SK-N-SH (cell line): ENCODE measurements around the gene CALCOCO1. TPM values are rescaled to one million over a fixed set of nuclear protein-coding genes. Genes with fewer than 3 reads are reported as not detected.

Experiments used
- CTCF ChIA-PET: fragments of 300-600, 350-600 bp; formaldehyde crosslinking; extraction: SDS; loops from one replicate; lab custom pipeline; 2021; lab: Yijun Ruan, JAX
- POLR2A ChIA-PET: fragments of 350-600 bp; sonication (Branson Sonifier 250); formaldehyde crosslinking; extraction: SDS; loops from one replicate; lab custom pipeline; 2020; ENCODE audit warnings: antibody characterized with exemption, inconsistent platforms; lab: Yijun Ruan, JAX
- DNase-seq: peaks from one replicate; pipeline ENCODE4 v3.0.0; 2012
- H2AFZ ChIP-seq: fragments of 200-600 bp; sonication (generic); 2 replicates; pipeline ENCODE4 v1.8.1; 2016; ENCODE audit warnings: antibody characterized with exemption, mild to moderate bottlenecking, low read depth
- H3F3A ChIP-seq: fragments of 200-600 bp; sonication (generic); replicated peaks from 2 replicates; pipeline ENCODE3; 2016; ENCODE audit warnings: antibody characterized with exemption, mild to moderate bottlenecking; ENCODE audit not compliant: insufficient read depth
- H3K27ac ChIP-seq, 2 experiments: fragments of 200-500 bp in 1 of 2; fragments of 200-600 bp in 1 of 2; sonication (Bioruptor generic) in 1 of 2; sonication (generic), shearing (Covaris generic) in 1 of 2; 2 replicates each; pipeline versions ENCODE4 v1.5.1 to v1.6.1; 2014 to 2016; ENCODE audit warnings: low read depth in 2 of 2, inconsistent platforms in 1 of 2, low read length in 1 of 2, mild to moderate bottlenecking in 1 of 2, mixed read lengths in 1 of 2
- H3K27me3 ChIP-seq: fragments of 200-600 bp; sonication (generic), shearing (Covaris generic); 2 replicates; pipeline ENCODE4 v1.6.1; 2016; ENCODE audit warnings: mixed run types; ENCODE audit not compliant: insufficient read depth
- H3K36me3 ChIP-seq, 2 experiments: fragments of 200-500 bp in 1 of 2; fragments of 200-600 bp in 1 of 2; sonication (Bioruptor generic) in 1 of 2; sonication (generic) in 1 of 2; replicated peaks in 1 of 2; 2 replicates each; pipeline versions ENCODE3 to v1.5.1; 2014 to 2016; ENCODE audit warnings: low read length in 1 of 2, mild to moderate bottlenecking in 1 of 2; ENCODE audit not compliant: insufficient read depth in 2 of 2, control insufficient read depth in 1 of 2
- H3K4me1 ChIP-seq, 2 experiments: fragments of 200-500 bp in 1 of 2; fragments of 200-600 bp in 1 of 2; sonication (Bioruptor generic) in 1 of 2; sonication (generic), shearing (Covaris generic) in 1 of 2; 2 replicates each; pipeline versions ENCODE4 v1.5.1 to v1.6.1; 2014 to 2016; ENCODE audit warnings: low read depth in 1 of 2, low read length in 1 of 2, mixed run types in 1 of 2; ENCODE audit not compliant: insufficient read depth in 2 of 2, control insufficient read depth in 1 of 2
- H3K4me2 ChIP-seq: fragments of 200-600 bp; sonication (generic), shearing (Covaris generic); 2 replicates; pipeline ENCODE4 v1.6.1; 2017; ENCODE audit warnings: mixed run types
- H3K4me3 ChIP-seq, 2 experiments: fragments of 200-500 bp in 1 of 2; fragments of 200-600 bp in 1 of 2; sonication (Bioruptor generic) in 1 of 2; sonication (generic), shearing (Covaris generic) in 1 of 2; 2 replicates each; pipeline versions ENCODE4 v1.5.1 to v1.8.1; 2014 to 2016; ENCODE audit warnings: low read depth in 2 of 2, inconsistent platforms in 1 of 2, low read length in 1 of 2, mild to moderate bottlenecking in 1 of 2, mixed read lengths in 1 of 2, moderate library complexity in 1 of 2
- H3K79me2 ChIP-seq: fragments of 200-600 bp; sonication (generic); 2 replicates; pipeline ENCODE4 v1.8.1; 2017; ENCODE audit warnings: mild to moderate bottlenecking; ENCODE audit not compliant: insufficient read depth
- H3K9ac ChIP-seq: fragments of 200-600 bp; sonication (generic); 2 replicates; pipeline ENCODE4 v1.6.1; 2017; ENCODE audit warnings: mixed run types
- H3K9me2 ChIP-seq: fragments of 200-600 bp; sonication (generic); 2 replicates; pipeline ENCODE4 v1.6.1; 2017; ENCODE audit warnings: mixed run types
- H3K9me3 ChIP-seq: fragments of 200-600 bp; sonication (generic); 2 replicates; pipeline ENCODE4 v1.6.1; 2017; ENCODE audit warnings: mixed run types, mild to moderate bottlenecking, moderate library complexity
- H4K20me1 ChIP-seq: fragments of 200-600 bp; sonication (generic); 2 replicates; pipeline ENCODE4 v1.6.1; 2017; ENCODE audit warnings: mild to moderate bottlenecking, mixed run types; ENCODE audit not compliant: insufficient read depth
- FOSL2 ChIP-seq: IDR thresholded peaks from 2 replicates; pipeline ENCODE4 v1.4.0; 2012; ENCODE audit warnings: low read depth, mild to moderate bottlenecking, moderate library complexity, borderline replicate concordance
- FOXJ3 ChIP-seq: sonication (generic); formaldehyde crosslinking; IDR thresholded peaks from 2 replicates; pipeline ENCODE4 v1.5.1; 2020; ENCODE audit warnings: mild to moderate bottlenecking, missing genetic modification reagents
- GABPA ChIP-seq: IDR thresholded peaks from 2 replicates; pipeline ENCODE4 v1.4.0; 2012; ENCODE audit warnings: low read depth, mild to moderate bottlenecking
- GATA2 ChIP-seq: sonication (generic); formaldehyde crosslinking; IDR thresholded peaks from 2 replicates; pipeline ENCODE4 v1.5.0; 2020; ENCODE audit warnings: mild to moderate bottlenecking, missing genetic modification reagents
- NRF1 ChIP-seq: IDR thresholded peaks from 2 replicates; pipeline ENCODE4 v1.6.1; 2012; ENCODE audit warnings: low read depth, mild to moderate bottlenecking, low read length
- RAD21 ChIP-seq: IDR thresholded peaks from 2 replicates; pipeline ENCODE4 v1.6.1; 2012; ENCODE audit warnings: mild to moderate bottlenecking, low read length
- RCOR1 ChIP-seq: fragments of 150-350 bp; IDR thresholded peaks from 2 replicates; pipeline ENCODE4 v1.6.1; 2017; ENCODE audit warnings: antibody characterized with exemption, low read length
- RXRA ChIP-seq: IDR thresholded peaks from 2 replicates; pipeline ENCODE4 v1.4.0; 2012; ENCODE audit warnings: low read depth, mild to moderate bottlenecking, borderline replicate concordance
- SMC3 ChIP-seq: IDR thresholded peaks from 2 replicates; pipeline ENCODE4 v1.6.1; 2012; ENCODE audit warnings: low read depth, low read length, improper control_type of control experiment
- TCF12 ChIP-seq: IDR thresholded peaks from 2 replicates; pipeline ENCODE4 v1.4.0; 2012
- TEAD4 ChIP-seq: IDR thresholded peaks from 2 replicates; pipeline ENCODE4 v1.4.0; 2012; ENCODE audit warnings: mild to moderate bottlenecking, borderline replicate concordance; ENCODE audit not compliant: insufficient read depth
- WGBS: methylation state at CpG from one replicate; pipeline ENCODE4 v1.1.6; 2017; ENCODE audit warnings: low lambda C conversion rate; 5-methylcytosine and 5-hydroxymethylcytosine counted together
- polyA plus RNA-seq, 3 experiments: library from polyadenylated mRNA; depleted of rRNA; stranded (reverse); fragments of >200 nt; gene quantifications; 2 replicates each; pipeline ENCODE4 v1.2.3, GENCODE V29; 2012
- TF ChIP-seq, protein P1 (sequence below): fragments of 200-600 bp; sonication (generic); IDR thresholded peaks from 2 replicates; pipeline ENCODE4 v1.6.1; 2017; ENCODE audit warnings: antibody characterized with exemption, mild to moderate bottlenecking, moderate library complexity
- TF ChIP-seq, protein P2 (sequence below): IDR thresholded peaks from 2 replicates; pipeline ENCODE4 v1.4.0; 2012; ENCODE audit warnings: low read depth, borderline replicate concordance
- TF ChIP-seq, protein P3 (sequence below): fragments of 150-350 bp; IDR thresholded peaks from 2 replicates; pipeline ENCODE4 v1.6.1; 2017; ENCODE audit warnings: antibody characterized with exemption, low read length, low read depth, borderline replicate concordance
- TF ChIP-seq, protein P4 (sequence below): IDR thresholded peaks from 2 replicates; pipeline ENCODE4; 2012

Gene CALCOCO1
- polyA plus RNA-seq, 1 of the 3 experiments (the other 2 are of a cell fraction), result 72.1 TPM

DNA sequence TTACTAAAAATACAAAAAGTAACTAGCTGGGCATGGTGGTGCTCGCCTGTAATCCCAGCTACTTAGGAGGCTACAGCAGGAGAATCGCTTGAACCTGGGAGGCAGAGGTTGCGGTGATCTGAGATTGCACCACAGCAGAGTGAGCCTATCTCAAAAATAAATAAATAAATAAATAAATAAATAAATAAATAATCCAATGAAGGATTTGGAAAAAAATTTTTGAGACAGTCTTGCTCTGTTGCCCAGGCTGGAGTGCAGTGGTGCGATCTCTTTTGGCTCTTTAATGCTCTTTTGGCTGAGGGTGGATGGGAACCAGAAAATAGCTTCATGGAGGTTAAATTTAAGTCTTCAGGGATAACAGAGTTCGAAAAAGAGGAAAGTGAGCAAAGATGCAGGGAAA lies 63.1 kb downstream of the CALCOCO1 start:
- DNase-seq, result no peak
- Histone ChIP-seq H3K36me3 (peaks cover 34 to 38% of the 10 kb centered on the region in 2 experiments), H3K27me3 (no peaks in the 10 kb centered on the region), H3K9me2 (no peaks in the 10 kb centered on the region), H2AFZ (no peak overlapping the region), H3F3A (peaks cover 29% of the 10 kb centered on the region), H3K27ac (no peak overlapping the region), H3K4me2 (no peak overlapping the region), H3K79me2 (peaks cover 8% of the 10 kb centered on the region), H3K9ac (no peak overlapping the region), H3K9me3 (no peaks in the 10 kb centered on the region), H3K4me1 (peaks cover 0 to 7% of the 10 kb centered on the region in 2 experiments; a peak in 1 of 4 replicates), H3K4me3 (no peak overlapping the region), H4K20me1 (no peaks in the 10 kb centered on the region)
- POLR2A ChIA-PET, result interaction anchor here (1.1 kb wide), 1 partner anchor 50 kb away, joined by 3 read pairs; no protein-coding TSS in a partner anchor
- 91% methylated on average over 5 of the region's 5 CpGs for WGBS
- CTCF ChIA-PET, result interaction anchor here (0.6 to 2.1 kb wide), 4 partner anchors 11 to 93 kb away, joined by 3 to 9 read pairs (median 4); partner anchors contain the start of gene ATP5MC2
- TF ChIP-seq GATA2 (no peak), TEAD4 (no peak), RXRA (no peak), FOXJ3 (CRISPR knock-in tag) (no peak), RCOR1 (no peak), GABPA (no peak), RAD21 (no peak), FOSL2 (no peak), TCF12 (no peak), NRF1 (no peak), SMC3 (no peak)
- TF ChIP-seq, protein P1, sequence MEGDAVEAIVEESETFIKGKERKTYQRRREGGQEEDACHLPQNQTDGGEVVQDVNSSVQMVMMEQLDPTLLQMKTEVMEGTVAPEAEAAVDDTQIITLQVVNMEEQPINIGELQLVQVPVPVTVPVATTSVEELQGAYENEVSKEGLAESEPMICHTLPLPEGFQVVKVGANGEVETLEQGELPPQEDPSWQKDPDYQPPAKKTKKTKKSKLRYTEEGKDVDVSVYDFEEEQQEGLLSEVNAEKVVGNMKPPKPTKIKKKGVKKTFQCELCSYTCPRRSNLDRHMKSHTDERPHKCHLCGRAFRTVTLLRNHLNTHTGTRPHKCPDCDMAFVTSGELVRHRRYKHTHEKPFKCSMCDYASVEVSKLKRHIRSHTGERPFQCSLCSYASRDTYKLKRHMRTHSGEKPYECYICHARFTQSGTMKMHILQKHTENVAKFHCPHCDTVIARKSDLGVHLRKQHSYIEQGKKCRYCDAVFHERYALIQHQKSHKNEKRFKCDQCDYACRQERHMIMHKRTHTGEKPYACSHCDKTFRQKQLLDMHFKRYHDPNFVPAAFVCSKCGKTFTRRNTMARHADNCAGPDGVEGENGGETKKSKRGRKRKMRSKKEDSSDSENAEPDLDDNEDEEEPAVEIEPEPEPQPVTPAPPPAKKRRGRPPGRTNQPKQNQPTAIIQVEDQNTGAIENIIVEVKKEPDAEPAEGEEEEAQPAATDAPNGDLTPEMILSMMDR, result no peak
- TF ChIP-seq, protein P2, sequence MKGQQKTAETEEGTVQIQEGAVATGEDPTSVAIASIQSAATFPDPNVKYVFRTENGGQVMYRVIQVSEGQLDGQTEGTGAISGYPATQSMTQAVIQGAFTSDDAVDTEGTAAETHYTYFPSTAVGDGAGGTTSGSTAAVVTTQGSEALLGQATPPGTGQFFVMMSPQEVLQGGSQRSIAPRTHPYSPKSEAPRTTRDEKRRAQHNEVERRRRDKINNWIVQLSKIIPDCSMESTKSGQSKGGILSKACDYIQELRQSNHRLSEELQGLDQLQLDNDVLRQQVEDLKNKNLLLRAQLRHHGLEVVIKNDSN, result no peak
- TF ChIP-seq, protein P3, sequence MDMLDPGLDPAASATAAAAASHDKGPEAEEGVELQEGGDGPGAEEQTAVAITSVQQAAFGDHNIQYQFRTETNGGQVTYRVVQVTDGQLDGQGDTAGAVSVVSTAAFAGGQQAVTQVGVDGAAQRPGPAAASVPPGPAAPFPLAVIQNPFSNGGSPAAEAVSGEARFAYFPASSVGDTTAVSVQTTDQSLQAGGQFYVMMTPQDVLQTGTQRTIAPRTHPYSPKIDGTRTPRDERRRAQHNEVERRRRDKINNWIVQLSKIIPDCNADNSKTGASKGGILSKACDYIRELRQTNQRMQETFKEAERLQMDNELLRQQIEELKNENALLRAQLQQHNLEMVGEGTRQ, result no peak
- TF ChIP-seq, protein P4, sequence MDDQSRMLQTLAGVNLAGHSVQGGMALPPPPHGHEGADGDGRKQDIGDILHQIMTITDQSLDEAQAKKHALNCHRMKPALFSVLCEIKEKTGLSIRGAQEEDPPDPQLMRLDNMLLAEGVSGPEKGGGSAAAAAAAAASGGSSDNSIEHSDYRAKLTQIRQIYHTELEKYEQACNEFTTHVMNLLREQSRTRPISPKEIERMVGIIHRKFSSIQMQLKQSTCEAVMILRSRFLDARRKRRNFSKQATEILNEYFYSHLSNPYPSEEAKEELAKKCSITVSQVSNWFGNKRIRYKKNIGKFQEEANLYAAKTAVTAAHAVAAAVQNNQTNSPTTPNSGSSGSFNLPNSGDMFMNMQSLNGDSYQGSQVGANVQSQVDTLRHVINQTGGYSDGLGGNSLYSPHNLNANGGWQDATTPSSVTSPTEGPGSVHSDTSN, result no peak
- TF ChIP-seq, all 33 proteins: peak for 0
